ENCODE data around the gene TBC1D22B. TPM values are rescaled to one million over a fixed set of nuclear protein-coding genes. Genes with fewer than 3 reads are reported as not detected.

TBC1D22B gene
- total and polyA plus RNA-seq, 2 of the 13 experiments (the other 11 are each of a cell fraction or from before 2014, with no cell fraction given) = 9.7 to 12.9 TPM

DNA sequence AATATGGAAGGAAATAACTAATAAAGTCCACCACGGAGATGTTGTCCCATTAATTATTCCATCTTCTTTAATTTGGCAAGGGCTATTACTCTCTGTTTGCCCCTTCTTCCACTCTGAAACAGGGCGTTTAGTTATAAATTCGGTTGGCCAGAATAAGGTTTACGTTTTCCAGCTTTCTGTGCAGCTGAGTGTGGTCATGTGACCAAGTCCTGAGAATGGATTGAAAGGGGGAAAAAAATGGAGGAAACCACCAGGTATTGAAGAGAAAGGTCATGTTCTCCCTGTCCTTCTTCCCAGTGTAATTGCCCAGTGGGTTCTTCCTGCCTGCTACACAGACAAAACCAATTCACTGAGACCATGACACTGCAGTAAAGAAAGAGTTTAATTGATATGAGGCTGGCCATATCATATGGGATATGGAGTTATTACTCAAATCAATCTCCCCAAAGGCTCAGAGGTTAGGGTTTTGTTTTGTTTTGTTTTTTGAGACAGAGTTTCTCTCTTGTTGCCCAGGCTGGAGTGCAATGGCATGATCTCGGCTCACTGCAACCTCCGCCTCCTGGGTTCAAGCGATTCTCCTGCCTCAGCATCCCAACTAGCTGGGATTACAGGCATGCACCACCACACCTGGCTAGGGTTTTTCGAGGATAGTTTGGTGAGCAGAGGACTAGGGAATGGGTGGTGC is 14.3 kb upstream of the TBC1D22B start:
- peaks cover 53% of the 10 kb centered on the region for H3K4me1 ChIP-seq (ENCODE audit: insufficient read depth, low read length)
- ChIA-PET POLR2A (interaction anchor here (0.7 to 2.5 kb wide), 8 partner anchors 14 to 369 kb away, joined by 3 to 35 read pairs (median 4); partner anchors contain the start of genes C6orf89, MTCH1, PPIL1 and TBC1D22B), CTCF (ENCODE audit: low intra/inter-chr PET ratio, low total read pairs) (no interaction called here)
- H3K4me2 ChIP-seq (ENCODE audit: low read depth, low read length) = peak overlapping the region; percentile 52
- DNase-seq (ENCODE audit: low spot score) = no peak
- H3K9me3 ChIP-seq (ENCODE audit: low read length) = no peaks in the 10 kb centered on the region
- no peaks in the 10 kb centered on the region for H4K20me1 ChIP-seq (ENCODE audit: insufficient read depth, low read length)
- no peaks in the 10 kb centered on the region for H3K36me3 ChIP-seq (replicated peaks in 1 of 2; ENCODE audit: control insufficient read depth in 1 of 2, insufficient read depth in 2 of 2, low read length in 2 of 2)
- no peak for FAIRE-seq
- 91% methylated on average over 8 of the region's 8 CpGs for WGBS (ENCODE audit: low lambda C conversion rate)
- no TSS peak for BruUV-seq (replicated peaks)
- no peak overlapping the region for H3K9ac ChIP-seq (ENCODE audit: insufficient read depth, low read depth, low read length)
- H2AFZ ChIP-seq (ENCODE audit: low read length) = no peak overlapping the region
- no peak for ATAC-seq
- in situ Hi-C loops (cut with HindIII; ENCODE audit: extremely low pct_ligation_motif_present, low pct_unique_long_range_greater_than_20kb) (no loop called here), intact Hi-C loops (cut with micrococcal nuclease; ENCODE audit: unreplicated experiment) (no loop called here)
- no peaks in the 10 kb centered on the region for H3K79me2 ChIP-seq (ENCODE audit: insufficient read depth, low read length)
- peak overlapping the region; percentile 69 for H3K27ac ChIP-seq (ENCODE audit: extremely low read length, insufficient read depth, low read length)
- H3K4me3 ChIP-seq (replicated peaks in 1 of 3; ENCODE audit: insufficient read depth in 1 of 3, low read depth in 2 of 3, low read length in 3 of 3) = no peak overlapping the region
- no peaks in the 10 kb centered on the region for H3K27me3 ChIP-seq (ENCODE audit: control insufficient read depth in 1 of 2, insufficient read depth in 2 of 2, low read length in 2 of 2)
- TF ChIP-seq TEAD3 (CRISPR knock-in tag; optimal IDR thresholded peaks at IDR 0.05; ENCODE audit: borderline replicate concordance) (no peak), ZNF660 (CRISPR knock-in tag; IDR thresholded peaks at IDR 0.05; ENCODE audit: borderline replicate concordance, low read depth) (no peak), ZNF343 (CRISPR knock-in tag; IDR thresholded peaks at IDR 0.05) (no peak), NFYB (CRISPR knock-in tag; IDR thresholded peaks at IDR 0.05) (no peak), ZNF235 (CRISPR knock-in tag; IDR thresholded peaks at IDR 0.05; ENCODE audit: borderline replicate concordance) (no peak), KDM2A (CRISPR knock-in tag; IDR thresholded peaks at IDR 0.05; ENCODE audit: borderline replicate concordance, low read depth) (no peak), ZNF558 (CRISPR knock-in tag; IDR thresholded peaks at IDR 0.05; ENCODE audit: borderline replicate concordance) (0 out of 2 replicates have a peak, but pooled peaks have one; percentile 38), RARG (CRISPR knock-in tag; IDR thresholded peaks at IDR 0.05; ENCODE audit: low read depth) (no peak), ZNF496 (CRISPR knock-in tag; IDR thresholded peaks at IDR 0.05; ENCODE audit: insufficient replicate concordance) (no peak), PCBP2 (optimal IDR thresholded peaks at IDR 0.05; ENCODE audit: low read depth, low read length, poor library complexity, severe bottlenecking) (no peak), ZNF775 (CRISPR knock-in tag; IDR thresholded peaks at IDR 0.05; ENCODE audit: borderline replicate concordance) (no peak), NFIB (CRISPR knock-in tag; IDR thresholded peaks at IDR 0.05; ENCODE audit: borderline replicate concordance) (no peak), TP53 (CRISPR knock-in tag; conservative IDR thresholded peaks at IDR 0.05) (no peak), SMC3 (IDR thresholded peaks at IDR 0.05; ENCODE audit: low read length) (no peak), SATB2 (CRISPR knock-in tag; IDR thresholded peaks at IDR 0.05) (no peak), JARID2 (CRISPR knock-in tag; IDR thresholded peaks at IDR 0.05; ENCODE audit: insufficient replicate concordance) (no peak), PAX8 (CRISPR knock-in tag; IDR thresholded peaks at IDR 0.05; ENCODE audit: borderline replicate concordance) (no peak)
- TF ChIP-seq, protein P1, sequence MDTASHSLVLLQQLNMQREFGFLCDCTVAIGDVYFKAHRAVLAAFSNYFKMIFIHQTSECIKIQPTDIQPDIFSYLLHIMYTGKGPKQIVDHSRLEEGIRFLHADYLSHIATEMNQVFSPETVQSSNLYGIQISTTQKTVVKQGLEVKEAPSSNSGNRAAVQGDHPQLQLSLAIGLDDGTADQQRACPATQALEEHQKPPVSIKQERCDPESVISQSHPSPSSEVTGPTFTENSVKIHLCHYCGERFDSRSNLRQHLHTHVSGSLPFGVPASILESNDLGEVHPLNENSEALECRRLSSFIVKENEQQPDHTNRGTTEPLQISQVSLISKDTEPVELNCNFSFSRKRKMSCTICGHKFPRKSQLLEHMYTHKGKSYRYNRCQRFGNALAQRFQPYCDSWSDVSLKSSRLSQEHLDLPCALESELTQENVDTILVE (CRISPR knock-in tag; IDR thresholded peaks at IDR 0.05) = no peak
- TF ChIP-seq, protein P2, sequence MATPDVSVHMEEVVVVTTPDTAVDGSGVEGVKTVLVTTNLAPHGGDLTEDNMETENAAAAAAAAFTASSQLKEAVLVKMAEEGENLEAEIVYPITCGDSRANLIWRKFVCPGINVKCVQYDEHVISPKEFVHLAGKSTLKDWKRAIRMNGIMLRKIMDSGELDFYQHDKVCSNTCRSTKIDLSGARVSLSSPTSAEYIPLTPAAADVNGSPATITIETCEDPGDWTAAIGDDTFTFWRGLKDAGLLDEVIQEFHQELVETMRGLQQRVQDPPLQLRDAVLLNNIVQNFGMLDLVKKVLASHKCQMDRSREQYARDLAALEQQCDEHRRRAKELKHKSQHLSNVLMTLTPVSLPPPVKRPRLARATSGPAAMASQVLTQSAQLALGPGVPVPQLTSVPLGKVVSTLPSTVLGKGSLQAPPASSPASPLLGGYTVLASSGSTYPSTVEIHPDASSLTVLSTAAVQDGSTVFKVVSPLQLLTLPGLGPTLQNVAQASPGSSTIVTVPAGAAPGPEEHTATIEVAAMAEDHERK (CRISPR knock-in tag; IDR thresholded peaks at IDR 0.05; ENCODE audit: low read depth) = no peak
- TF ChIP-seq, protein P3, sequence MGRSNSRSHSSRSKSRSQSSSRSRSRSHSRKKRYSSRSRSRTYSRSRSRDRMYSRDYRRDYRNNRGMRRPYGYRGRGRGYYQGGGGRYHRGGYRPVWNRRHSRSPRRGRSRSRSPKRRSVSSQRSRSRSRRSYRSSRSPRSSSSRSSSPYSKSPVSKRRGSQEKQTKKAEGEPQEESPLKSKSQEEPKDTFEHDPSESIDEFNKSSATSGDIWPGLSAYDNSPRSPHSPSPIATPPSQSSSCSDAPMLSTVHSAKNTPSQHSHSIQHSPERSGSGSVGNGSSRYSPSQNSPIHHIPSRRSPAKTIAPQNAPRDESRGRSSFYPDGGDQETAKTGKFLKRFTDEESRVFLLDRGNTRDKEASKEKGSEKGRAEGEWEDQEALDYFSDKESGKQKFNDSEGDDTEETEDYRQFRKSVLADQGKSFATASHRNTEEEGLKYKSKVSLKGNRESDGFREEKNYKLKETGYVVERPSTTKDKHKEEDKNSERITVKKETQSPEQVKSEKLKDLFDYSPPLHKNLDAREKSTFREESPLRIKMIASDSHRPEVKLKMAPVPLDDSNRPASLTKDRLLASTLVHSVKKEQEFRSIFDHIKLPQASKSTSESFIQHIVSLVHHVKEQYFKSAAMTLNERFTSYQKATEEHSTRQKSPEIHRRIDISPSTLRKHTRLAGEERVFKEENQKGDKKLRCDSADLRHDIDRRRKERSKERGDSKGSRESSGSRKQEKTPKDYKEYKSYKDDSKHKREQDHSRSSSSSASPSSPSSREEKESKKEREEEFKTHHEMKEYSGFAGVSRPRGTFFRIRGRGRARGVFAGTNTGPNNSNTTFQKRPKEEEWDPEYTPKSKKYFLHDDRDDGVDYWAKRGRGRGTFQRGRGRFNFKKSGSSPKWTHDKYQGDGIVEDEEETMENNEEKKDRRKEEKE (IDR thresholded peaks at IDR 0.05) = no peak

All from HepG2 (cell line).